NCI-H2029 (cell line): ENCODE measurements around the gene ATP1B1.
"Not testable (repeated sequence)": the region's sequence is repeated elsewhere in the genome, so short reads cannot be mapped to it uniquely, and the experiment has no call there.

ENCODE experiments used
- DNase-seq: peaks from one replicate; lab custom pipeline; 2025; lab: John Stamatoyannopoulos, UW

ATP1B1 gene

DNA sequence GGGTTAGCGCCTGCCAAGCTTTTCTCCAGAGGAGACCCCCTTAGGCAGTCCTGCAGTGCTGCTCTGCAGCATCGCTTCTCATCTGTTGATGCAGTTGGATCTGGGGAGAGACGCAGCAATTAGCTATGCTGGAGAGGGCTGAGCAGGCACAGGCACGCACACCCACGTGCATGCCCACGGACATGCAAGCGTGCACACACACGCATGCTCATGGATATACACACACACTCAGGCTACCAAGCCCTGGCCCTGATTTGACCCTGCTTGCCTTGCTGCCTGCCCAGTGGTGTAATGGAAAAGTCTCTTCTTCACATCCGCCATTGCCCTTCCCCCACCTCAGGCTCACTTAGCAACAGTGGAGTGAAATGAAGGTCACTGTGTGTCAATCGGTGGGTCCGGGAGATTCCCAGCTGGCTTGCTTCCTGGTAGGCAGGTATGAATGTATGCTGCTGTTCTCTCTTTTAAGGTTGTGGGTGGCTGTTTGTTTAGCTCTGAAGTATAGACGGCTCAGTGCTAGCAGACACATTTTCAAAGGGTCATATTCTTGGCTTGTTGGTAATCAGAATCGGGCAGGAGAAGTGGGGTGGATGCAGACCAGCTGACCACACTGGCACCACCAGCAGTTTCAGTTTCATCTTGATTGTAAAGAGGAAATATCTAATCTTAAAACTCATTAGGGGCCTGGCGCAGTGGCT lies 9.5 kb downstream of the ATP1B1 start:
- peak; percentile 82 for DNase-seq

DNA sequence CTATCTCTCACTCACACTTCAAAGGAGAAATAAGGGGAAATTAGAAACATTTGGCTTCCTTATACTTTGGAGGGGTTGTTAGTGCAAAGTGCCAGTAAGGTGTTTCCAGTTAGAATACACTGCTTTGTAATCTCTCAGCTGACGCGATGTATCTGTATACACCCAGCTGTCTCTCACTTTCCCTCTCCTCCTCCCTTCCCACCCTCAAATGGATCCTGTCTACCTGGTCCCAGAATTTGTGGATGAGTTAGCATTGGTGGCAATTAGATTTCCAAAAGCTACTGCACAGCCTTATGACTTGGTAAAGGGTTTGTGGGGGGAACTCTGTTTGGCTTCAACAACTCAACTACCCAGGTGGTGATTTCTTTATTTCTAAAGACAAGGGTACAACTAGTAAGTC lies 10.5 kb downstream of the ATP1B1 start:
- no peak for DNase-seq

- no peak for DNase-seq
Measured at GRCh38 chr1:169117599-169117998, 11.1 kb downstream of the ATP1B1 start.

DNA sequence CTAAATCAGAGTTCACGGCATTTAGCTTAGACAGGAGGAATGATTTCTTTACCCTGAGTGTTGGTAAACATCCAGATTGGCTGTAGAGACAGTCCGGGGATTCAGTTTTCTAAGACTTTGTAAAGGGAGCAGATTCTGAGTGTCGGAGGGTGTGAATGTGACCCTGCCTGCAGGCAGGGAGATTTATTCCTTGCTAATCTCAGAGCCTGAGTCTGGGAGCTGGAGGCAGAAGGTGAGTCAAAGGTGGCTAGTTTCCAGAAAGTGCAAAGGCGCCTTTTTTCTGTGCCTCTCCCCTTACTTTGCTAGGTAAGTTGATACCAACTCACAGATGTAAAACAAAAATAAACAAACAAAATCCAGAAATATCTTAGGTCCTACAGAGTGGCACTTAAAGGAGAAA lies 11.7 kb downstream of the ATP1B1 start:
- no peak for DNase-seq

- DNase-seq, result no peak
Measured at GRCh38 chr1:169119405-169119804, 12.9 kb downstream of the ATP1B1 start.

- DNase-seq, result no peak
Measured at GRCh38 chr1:169120066-169120465, 13.6 kb downstream of the ATP1B1 start.

GRCh38 chr1:169121146-169121923 lies 14.8 kb downstream of the ATP1B1 start:
- no peak for DNase-seq

DNA sequence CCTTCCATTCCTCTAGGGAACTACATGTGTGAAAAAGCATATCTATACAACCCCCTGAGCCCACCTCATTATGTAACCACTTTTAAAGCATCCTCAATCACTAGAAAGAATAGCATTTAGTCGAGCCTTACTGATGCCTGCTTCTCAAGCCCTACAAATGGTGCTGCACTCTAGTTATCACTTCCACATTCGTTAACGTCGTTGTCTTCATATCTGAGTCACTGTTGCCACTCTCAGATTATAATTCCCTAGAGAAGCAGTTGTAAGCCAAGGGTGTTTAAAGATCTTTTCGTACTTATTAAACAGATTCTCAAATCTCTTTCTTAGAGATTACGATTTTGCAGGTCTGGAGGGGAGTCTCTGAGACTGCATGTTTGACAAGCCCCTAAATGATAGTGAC lies 16.5 kb downstream of the ATP1B1 start:
- DNase-seq, result no peak

DNA sequence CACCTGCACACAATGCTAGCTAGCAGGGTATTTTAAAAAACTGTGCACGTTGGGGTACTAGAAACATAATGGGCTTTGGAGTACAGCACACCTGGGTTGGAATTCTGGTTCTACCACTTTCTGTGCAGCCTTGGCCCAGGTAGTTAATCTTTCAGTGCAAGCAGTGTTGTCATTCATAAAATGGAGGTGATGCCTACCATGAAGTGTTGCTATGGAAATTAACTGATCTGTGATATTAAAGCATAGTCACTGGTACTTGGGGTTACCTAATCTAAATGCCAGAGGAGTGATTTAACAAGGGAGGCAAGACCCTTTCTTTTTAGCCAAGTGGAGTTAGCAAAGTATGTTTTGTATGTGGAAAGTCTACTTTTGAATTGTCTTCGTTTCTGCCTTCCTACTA lies 18.0 kb downstream of the ATP1B1 start:
- DNase-seq, result no peak

DNA sequence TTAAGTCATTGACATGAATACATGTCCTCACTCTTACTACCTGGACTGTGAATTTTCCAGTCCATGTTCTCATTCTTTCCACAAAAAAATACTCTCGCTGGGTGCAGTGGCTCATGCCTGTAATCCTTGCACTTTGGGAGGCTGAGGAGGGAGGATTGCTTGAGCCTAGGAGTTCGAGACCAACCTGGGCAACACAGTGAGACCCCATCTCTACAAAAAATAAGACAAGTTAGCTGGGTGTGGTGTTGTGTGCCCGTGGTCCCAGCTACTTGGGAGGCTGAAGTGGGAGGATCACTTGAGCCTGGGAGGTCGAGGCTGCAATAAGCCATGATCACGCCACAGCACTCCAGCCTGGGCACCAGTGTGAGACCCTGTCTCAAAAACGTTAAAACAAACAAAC lies 19.1 kb downstream of the ATP1B1 start:
- DNase-seq, result not testable (repeated sequence)

DNA sequence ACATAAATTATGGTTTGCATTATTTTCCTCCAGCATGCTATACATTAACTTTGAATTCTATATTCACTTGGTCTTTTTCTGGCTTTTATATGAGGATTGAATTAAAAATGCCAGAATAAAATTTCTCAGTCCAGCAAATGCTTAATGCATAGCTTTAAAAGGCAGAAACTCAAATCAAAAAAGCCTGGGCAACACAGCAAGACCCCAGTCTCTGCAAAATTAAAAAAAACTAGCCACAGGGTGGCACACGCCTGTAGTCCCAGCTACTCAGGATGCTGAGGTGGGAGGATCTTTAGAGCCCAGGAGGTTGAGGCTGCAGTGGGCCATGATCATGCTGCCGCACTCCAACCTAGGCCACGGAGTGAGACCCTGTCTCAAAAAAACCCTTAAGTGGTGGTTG lies 19.8 kb downstream of the ATP1B1 start:
- no peak for DNase-seq

DNA sequence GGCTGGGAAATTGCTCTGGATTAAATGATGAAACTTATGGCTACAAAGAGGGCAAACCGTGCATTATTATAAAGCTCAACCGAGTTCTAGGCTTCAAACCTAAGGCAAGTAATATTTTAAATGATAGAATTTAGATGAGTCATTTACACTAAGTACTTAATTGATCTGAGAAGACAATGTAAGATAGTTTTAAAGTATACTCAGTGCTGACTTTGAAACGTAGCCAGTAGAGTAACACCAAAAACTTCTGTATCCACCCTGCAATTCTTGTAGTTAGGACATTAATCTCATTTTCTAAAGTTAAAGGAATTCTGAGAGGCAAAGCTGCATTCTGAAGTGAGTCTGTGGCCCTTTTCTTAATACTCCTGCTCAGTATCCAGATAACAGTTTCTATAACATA lies 20.8 kb downstream of the ATP1B1 start:
- no peak for DNase-seq

- no peak for DNase-seq
Measured at GRCh38 chr1:169128562-169128961, 22.1 kb downstream of the ATP1B1 start.

DNA sequence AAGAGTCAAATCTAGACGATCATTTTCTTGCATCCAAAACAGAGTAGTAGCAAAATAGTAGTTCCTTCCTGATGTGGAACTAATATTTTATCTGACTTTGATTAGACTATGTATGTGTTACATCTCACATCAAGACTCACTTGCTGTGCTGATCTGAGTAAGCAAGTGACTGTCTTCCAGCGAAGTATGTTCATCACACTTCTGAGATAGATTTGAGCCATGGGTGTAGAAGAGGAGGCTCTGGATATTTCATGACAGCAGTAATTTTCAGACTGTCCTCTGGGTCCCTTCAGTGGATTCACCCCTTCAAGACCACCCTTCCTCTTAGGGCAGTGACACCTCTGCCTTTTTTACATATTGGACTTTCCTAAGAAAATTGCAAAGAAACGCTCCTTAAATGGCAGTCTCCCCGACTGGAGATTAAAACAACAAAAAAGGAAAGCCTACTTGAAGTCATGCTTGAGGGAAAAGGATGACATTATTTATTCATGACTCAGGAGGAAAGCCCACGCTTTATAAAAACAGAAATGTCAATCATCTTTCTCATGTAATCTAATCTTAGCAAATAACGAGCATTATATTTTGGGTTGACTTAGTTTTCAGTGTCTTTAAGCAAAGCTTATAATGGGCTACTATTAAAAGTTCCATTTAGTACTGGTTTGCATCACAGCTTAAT lies 22.8 kb downstream of the ATP1B1 start:
- DNase-seq, result no peak

- DNase-seq, result no peak
Measured at GRCh38 chr1:169130683-169131082, 24.2 kb downstream of the ATP1B1 start.

DNA sequence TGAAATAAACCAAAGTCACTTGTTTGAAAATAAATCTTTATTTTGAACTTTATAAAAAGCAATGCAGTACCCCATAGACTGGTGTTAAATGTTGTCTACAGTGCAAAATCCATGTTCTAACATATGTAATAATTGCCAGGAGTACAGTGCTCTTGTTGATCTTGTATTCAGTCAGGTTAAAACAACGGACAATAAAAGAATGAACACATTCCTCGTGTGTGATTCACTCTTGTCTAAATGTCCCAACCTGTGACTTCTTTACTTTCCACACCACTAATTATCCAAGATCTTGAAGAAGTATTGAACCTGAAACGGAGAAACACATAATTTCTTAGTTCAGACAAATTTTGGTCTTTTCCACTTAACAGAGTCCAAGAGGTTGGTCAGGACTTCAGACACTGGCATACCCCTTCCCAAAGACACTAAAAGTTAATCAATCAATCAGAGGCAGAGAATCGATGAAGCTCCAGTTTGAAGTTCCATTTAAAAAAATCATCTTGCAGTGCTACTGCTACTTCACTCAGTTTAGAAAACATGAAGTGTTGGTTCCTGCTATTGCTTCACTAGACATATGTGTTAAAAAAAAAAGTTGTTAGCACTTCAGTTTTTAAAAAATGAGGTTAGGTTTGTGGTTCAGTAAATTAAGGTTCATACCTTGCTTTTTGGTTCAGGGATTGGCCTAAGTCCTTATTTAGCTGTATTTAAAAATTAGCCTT lies 26.2 kb downstream of the ATP1B1 start:
- no peak for DNase-seq

- no peak for DNase-seq
Measured at GRCh38 chr1:169133228-169133576, 26.7 kb downstream of the ATP1B1 start.

GRCh38 chr1:169133801-169134502 lies 27.5 kb downstream of the ATP1B1 start:
- DNase-seq, result no peak

DNA sequence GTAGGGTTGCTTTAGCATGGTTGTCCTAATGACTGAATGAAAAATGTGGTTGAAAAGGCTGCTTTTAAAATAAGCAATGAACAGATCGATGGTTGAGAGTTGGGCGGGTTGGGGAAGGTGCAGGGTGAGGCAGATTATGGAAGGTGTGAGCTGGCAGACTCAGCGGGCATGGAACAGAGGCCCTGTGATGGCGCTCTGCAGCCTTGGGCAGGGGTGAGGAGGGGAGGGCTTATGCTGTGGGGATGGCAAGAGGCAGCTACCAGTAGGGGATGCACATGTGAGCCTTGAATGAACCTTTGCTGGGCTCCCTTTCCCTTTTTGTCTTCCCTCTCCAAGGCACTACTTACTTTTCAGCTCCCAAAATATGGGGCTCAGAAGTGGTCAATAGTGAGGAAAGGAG lies 30.9 kb downstream of the ATP1B1 start:
- DNase-seq, result no peak

- no peak for DNase-seq
Measured at GRCh38 chr1:169138866-169139670, 32.6 kb downstream of the ATP1B1 start.

DNA sequence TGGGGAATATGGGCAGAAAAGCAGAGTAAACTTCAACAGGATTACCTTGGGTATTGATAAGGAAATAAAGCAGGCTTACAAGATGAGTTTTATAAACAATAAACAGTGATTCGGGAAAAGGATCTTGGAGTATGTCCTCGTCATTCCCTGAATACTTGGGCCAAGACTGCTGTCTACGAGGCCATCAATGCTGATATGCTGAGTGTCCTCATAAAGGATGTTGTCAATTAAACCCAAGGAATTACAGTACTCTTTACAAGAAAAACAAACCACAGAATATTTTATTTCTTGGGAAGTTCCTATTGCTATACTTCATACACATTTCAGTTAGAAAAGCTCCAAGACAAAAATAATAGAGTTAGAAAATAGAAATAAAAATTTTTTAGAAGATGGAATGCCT lies 34.9 kb downstream of the ATP1B1 start:
- DNase-seq, result no peak
